SK-N-SH (cell line): Measurements from ENCODE around the gene XRN2. TPM values are rescaled to one million over a fixed set of nuclear protein-coding genes. Genes with fewer than 3 reads are reported as not detected.

Experiments used
- CTCF ChIA-PET: fragments of 300-600, 350-600 bp; formaldehyde crosslinking; extraction: SDS; loops from one replicate; lab custom pipeline; 2021; lab: Yijun Ruan, JAX
- POLR2A ChIA-PET: fragments of 350-600 bp; sonication (Branson Sonifier 250); formaldehyde crosslinking; extraction: SDS; loops from one replicate; lab custom pipeline; 2020; ENCODE audit warnings: antibody characterized with exemption, inconsistent platforms; lab: Yijun Ruan, JAX
- DNase-seq: peaks from one replicate; pipeline ENCODE4 v3.0.0; 2012
- H2AFZ ChIP-seq: fragments of 200-600 bp; sonication (generic); 2 replicates; pipeline ENCODE4 v1.8.1; 2016; ENCODE audit warnings: antibody characterized with exemption, mild to moderate bottlenecking, low read depth
- H3F3A ChIP-seq: fragments of 200-600 bp; sonication (generic); replicated peaks from 2 replicates; pipeline ENCODE3; 2016; ENCODE audit warnings: antibody characterized with exemption, mild to moderate bottlenecking; ENCODE audit not compliant: insufficient read depth
- H3K27ac ChIP-seq, 2 experiments: fragments of 200-500 bp in 1 of 2; fragments of 200-600 bp in 1 of 2; sonication (Bioruptor generic) in 1 of 2; sonication (generic), shearing (Covaris generic) in 1 of 2; 2 replicates each; pipeline versions ENCODE4 v1.5.1 to v1.6.1; 2014 to 2016; ENCODE audit warnings: low read depth in 2 of 2, inconsistent platforms in 1 of 2, low read length in 1 of 2, mild to moderate bottlenecking in 1 of 2, mixed read lengths in 1 of 2
- H3K27me3 ChIP-seq: fragments of 200-600 bp; sonication (generic), shearing (Covaris generic); 2 replicates; pipeline ENCODE4 v1.6.1; 2016; ENCODE audit warnings: mixed run types; ENCODE audit not compliant: insufficient read depth
- H3K36me3 ChIP-seq, 2 experiments: fragments of 200-500 bp in 1 of 2; fragments of 200-600 bp in 1 of 2; sonication (Bioruptor generic) in 1 of 2; sonication (generic) in 1 of 2; replicated peaks in 1 of 2; 2 replicates each; pipeline versions ENCODE3 to v1.5.1; 2014 to 2016; ENCODE audit warnings: low read length in 1 of 2, mild to moderate bottlenecking in 1 of 2; ENCODE audit not compliant: insufficient read depth in 2 of 2, control insufficient read depth in 1 of 2
- H3K4me1 ChIP-seq, 2 experiments: fragments of 200-500 bp in 1 of 2; fragments of 200-600 bp in 1 of 2; sonication (Bioruptor generic) in 1 of 2; sonication (generic), shearing (Covaris generic) in 1 of 2; 2 replicates each; pipeline versions ENCODE4 v1.5.1 to v1.6.1; 2014 to 2016; ENCODE audit warnings: low read depth in 1 of 2, low read length in 1 of 2, mixed run types in 1 of 2; ENCODE audit not compliant: insufficient read depth in 2 of 2, control insufficient read depth in 1 of 2
- H3K4me2 ChIP-seq: fragments of 200-600 bp; sonication (generic), shearing (Covaris generic); 2 replicates; pipeline ENCODE4 v1.6.1; 2017; ENCODE audit warnings: mixed run types
- H3K4me3 ChIP-seq, 2 experiments: fragments of 200-500 bp in 1 of 2; fragments of 200-600 bp in 1 of 2; sonication (Bioruptor generic) in 1 of 2; sonication (generic), shearing (Covaris generic) in 1 of 2; 2 replicates each; pipeline versions ENCODE4 v1.5.1 to v1.8.1; 2014 to 2016; ENCODE audit warnings: low read depth in 2 of 2, inconsistent platforms in 1 of 2, low read length in 1 of 2, mild to moderate bottlenecking in 1 of 2, mixed read lengths in 1 of 2, moderate library complexity in 1 of 2
- H3K79me2 ChIP-seq: fragments of 200-600 bp; sonication (generic); 2 replicates; pipeline ENCODE4 v1.8.1; 2017; ENCODE audit warnings: mild to moderate bottlenecking; ENCODE audit not compliant: insufficient read depth
- H3K9ac ChIP-seq: fragments of 200-600 bp; sonication (generic); 2 replicates; pipeline ENCODE4 v1.6.1; 2017; ENCODE audit warnings: mixed run types
- H3K9me2 ChIP-seq: fragments of 200-600 bp; sonication (generic); 2 replicates; pipeline ENCODE4 v1.6.1; 2017; ENCODE audit warnings: mixed run types
- H3K9me3 ChIP-seq: fragments of 200-600 bp; sonication (generic); 2 replicates; pipeline ENCODE4 v1.6.1; 2017; ENCODE audit warnings: mixed run types, mild to moderate bottlenecking, moderate library complexity
- H4K20me1 ChIP-seq: fragments of 200-600 bp; sonication (generic); 2 replicates; pipeline ENCODE4 v1.6.1; 2017; ENCODE audit warnings: mild to moderate bottlenecking, mixed run types; ENCODE audit not compliant: insufficient read depth
- ELF1 ChIP-seq: IDR thresholded peaks from 2 replicates; pipeline ENCODE4 v1.4.0; 2012
- EP300 ChIP-seq, 2 experiments: IDR thresholded peaks; 2 replicates each; pipeline versions ENCODE4 v1.4.0 to v1.6.1; 2012; ENCODE audit warnings: borderline replicate concordance in 1 of 2, low read depth in 1 of 2, low read length in 1 of 2
- FOSL2 ChIP-seq: IDR thresholded peaks from 2 replicates; pipeline ENCODE4 v1.4.0; 2012; ENCODE audit warnings: low read depth, mild to moderate bottlenecking, moderate library complexity, borderline replicate concordance
- FOXJ3 ChIP-seq: sonication (generic); formaldehyde crosslinking; IDR thresholded peaks from 2 replicates; pipeline ENCODE4 v1.5.1; 2020; ENCODE audit warnings: mild to moderate bottlenecking, missing genetic modification reagents
- FOXM1 ChIP-seq: IDR thresholded peaks from 2 replicates; pipeline ENCODE4 v1.4.0; 2012; ENCODE audit warnings: low read depth, mild to moderate bottlenecking
- GABPA ChIP-seq: IDR thresholded peaks from 2 replicates; pipeline ENCODE4 v1.4.0; 2012; ENCODE audit warnings: low read depth, mild to moderate bottlenecking
- JUND ChIP-seq: IDR thresholded peaks from 2 replicates; pipeline ENCODE4 v1.4.0; 2012
- NFIC ChIP-seq: IDR thresholded peaks from 2 replicates; pipeline ENCODE4 v1.4.0; 2012; ENCODE audit warnings: borderline replicate concordance
- POLR2AphosphoS5 ChIP-seq: IDR thresholded peaks from 2 replicates; pipeline ENCODE4 v1.6.1; 2012; ENCODE audit warnings: low read depth, low read length
- RCOR1 ChIP-seq: fragments of 150-350 bp; IDR thresholded peaks from 2 replicates; pipeline ENCODE4 v1.6.1; 2017; ENCODE audit warnings: antibody characterized with exemption, low read length
- RFX5 ChIP-seq: IDR thresholded peaks from 2 replicates; pipeline ENCODE4 v1.6.1; 2012; ENCODE audit warnings: mild to moderate bottlenecking, improper control_type of control experiment, low read length
- RXRA ChIP-seq: IDR thresholded peaks from 2 replicates; pipeline ENCODE4 v1.4.0; 2012; ENCODE audit warnings: low read depth, mild to moderate bottlenecking, borderline replicate concordance
- SIN3A ChIP-seq: IDR thresholded peaks from 2 replicates; pipeline ENCODE4 v1.6.1; 2012; ENCODE audit warnings: low read depth, mild to moderate bottlenecking, low read length, moderate library complexity, borderline replicate concordance
- TAF1 ChIP-seq: IDR thresholded peaks from 2 replicates; pipeline ENCODE4 v1.6.1; 2012; ENCODE audit warnings: low read depth, mild to moderate bottlenecking, low read length, moderate library complexity, borderline replicate concordance
- TCF12 ChIP-seq: IDR thresholded peaks from 2 replicates; pipeline ENCODE4 v1.4.0; 2012
- TEAD4 ChIP-seq: IDR thresholded peaks from 2 replicates; pipeline ENCODE4 v1.4.0; 2012; ENCODE audit warnings: mild to moderate bottlenecking, borderline replicate concordance; ENCODE audit not compliant: insufficient read depth
- WGBS: methylation state at CpG from one replicate; pipeline ENCODE4 v1.1.6; 2017; ENCODE audit warnings: low lambda C conversion rate; 5-methylcytosine and 5-hydroxymethylcytosine counted together
- polyA plus RNA-seq, 3 experiments: library from polyadenylated mRNA; depleted of rRNA; stranded (reverse); fragments of >200 nt; gene quantifications; 2 replicates each; pipeline ENCODE4 v1.2.3, GENCODE V29; 2012
- TF ChIP-seq, protein P1 (sequence below): fragments of 150-350 bp; IDR thresholded peaks from 2 replicates; pipeline ENCODE4 v1.6.1; 2016; ENCODE audit warnings: mild to moderate bottlenecking, low read depth, low read length
- TF ChIP-seq, protein P2 (sequence below): fragments of 150-350 bp; IDR thresholded peaks from 2 replicates; pipeline ENCODE4 v1.6.1; 2017; ENCODE audit warnings: antibody characterized with exemption, low read length, low read depth, borderline replicate concordance
- TF ChIP-seq, protein P3 (sequence below): IDR thresholded peaks from 2 replicates; pipeline ENCODE4 v1.4.0; 2012; ENCODE audit warnings: low read depth, borderline replicate concordance
- TF ChIP-seq, protein P4 (sequence below): fragments of 200-600 bp; sonication (generic); IDR thresholded peaks from 2 replicates; pipeline ENCODE4 v1.6.1; 2017; ENCODE audit warnings: antibody characterized with exemption, mild to moderate bottlenecking, moderate library complexity

The XRN2 gene
- polyA plus RNA-seq, 1 of the 3 experiments (the other 2 are of a cell fraction), result 44.5 TPM

DNA sequence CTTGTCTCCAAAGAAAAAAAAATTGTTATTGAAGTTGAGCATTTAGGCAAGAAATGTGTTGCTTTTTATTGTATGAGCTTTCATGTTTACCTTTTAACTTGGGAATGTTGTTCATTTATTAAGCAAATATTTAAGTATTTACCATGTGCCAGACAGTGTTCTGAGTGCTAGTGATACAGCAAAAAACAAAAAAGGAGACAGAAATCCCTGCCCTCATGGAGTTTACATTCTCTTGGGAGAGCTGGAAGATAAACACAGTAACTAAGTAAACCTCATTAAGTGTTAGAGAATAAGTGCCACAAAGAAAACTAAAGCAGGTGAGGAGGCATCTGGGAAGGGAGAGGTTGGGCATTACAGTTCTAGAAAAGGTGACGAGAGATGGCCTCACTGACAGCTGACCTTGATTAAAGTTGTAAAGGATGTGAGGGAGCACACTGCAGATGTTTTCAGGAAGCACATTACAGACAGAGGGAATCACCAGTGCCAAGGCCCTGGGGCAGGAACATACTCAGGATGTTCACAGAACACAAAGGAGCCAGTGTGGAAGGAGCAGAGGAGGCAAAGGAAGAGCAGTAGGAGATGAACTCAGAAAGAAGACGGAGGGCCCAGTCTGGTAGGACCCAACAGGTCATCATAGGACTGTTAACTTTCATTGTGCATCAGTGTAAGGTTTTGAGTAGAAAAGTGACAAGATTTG lies 33.5 kb downstream of the XRN2 start:
- Histone ChIP-seq H3F3A (no peaks in the 10 kb centered on the region), H3K9me2 (no peaks in the 10 kb centered on the region), H3K36me3 (peaks cover 79 to 86% of the 10 kb centered on the region in 2 experiments), H3K4me2 (no peak overlapping the region), H3K27ac (no peak overlapping the region), H3K79me2 (peaks cover 34% of the 10 kb centered on the region), H4K20me1 (no peaks in the 10 kb centered on the region), H3K4me1 (no peaks in the 10 kb centered on the region), H3K9ac (no peak overlapping the region), H3K4me3 (no peak overlapping the region), H3K27me3 (no peaks in the 10 kb centered on the region), H3K9me3 (no peaks in the 10 kb centered on the region), H2AFZ (no peak overlapping the region)
- ChIA-PET CTCF (interaction anchor here (2.0 kb wide), 1 partner anchor 101 kb away, joined by 6 read pairs; no protein-coding TSS in a partner anchor), POLR2A (no interaction called here)
- no peak for DNase-seq
- TF ChIP-seq, protein P1, sequence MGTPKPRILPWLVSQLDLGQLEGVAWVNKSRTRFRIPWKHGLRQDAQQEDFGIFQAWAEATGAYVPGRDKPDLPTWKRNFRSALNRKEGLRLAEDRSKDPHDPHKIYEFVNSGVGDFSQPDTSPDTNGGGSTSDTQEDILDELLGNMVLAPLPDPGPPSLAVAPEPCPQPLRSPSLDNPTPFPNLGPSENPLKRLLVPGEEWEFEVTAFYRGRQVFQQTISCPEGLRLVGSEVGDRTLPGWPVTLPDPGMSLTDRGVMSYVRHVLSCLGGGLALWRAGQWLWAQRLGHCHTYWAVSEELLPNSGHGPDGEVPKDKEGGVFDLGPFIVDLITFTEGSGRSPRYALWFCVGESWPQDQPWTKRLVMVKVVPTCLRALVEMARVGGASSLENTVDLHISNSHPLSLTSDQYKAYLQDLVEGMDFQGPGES, result no peak
- no peak for TF ChIP-seq FOXM1
- no peak for TF ChIP-seq TCF12
- no peak for TF ChIP-seq TAF1
- no peak for TF ChIP-seq JUND
- TF ChIP-seq NFIC, result no peak
- no peak for TF ChIP-seq SIN3A
- no peak for TF ChIP-seq GABPA
- no peak for TF ChIP-seq RXRA
- TF ChIP-seq, protein P2, sequence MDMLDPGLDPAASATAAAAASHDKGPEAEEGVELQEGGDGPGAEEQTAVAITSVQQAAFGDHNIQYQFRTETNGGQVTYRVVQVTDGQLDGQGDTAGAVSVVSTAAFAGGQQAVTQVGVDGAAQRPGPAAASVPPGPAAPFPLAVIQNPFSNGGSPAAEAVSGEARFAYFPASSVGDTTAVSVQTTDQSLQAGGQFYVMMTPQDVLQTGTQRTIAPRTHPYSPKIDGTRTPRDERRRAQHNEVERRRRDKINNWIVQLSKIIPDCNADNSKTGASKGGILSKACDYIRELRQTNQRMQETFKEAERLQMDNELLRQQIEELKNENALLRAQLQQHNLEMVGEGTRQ, result no peak
- TF ChIP-seq, protein P3, sequence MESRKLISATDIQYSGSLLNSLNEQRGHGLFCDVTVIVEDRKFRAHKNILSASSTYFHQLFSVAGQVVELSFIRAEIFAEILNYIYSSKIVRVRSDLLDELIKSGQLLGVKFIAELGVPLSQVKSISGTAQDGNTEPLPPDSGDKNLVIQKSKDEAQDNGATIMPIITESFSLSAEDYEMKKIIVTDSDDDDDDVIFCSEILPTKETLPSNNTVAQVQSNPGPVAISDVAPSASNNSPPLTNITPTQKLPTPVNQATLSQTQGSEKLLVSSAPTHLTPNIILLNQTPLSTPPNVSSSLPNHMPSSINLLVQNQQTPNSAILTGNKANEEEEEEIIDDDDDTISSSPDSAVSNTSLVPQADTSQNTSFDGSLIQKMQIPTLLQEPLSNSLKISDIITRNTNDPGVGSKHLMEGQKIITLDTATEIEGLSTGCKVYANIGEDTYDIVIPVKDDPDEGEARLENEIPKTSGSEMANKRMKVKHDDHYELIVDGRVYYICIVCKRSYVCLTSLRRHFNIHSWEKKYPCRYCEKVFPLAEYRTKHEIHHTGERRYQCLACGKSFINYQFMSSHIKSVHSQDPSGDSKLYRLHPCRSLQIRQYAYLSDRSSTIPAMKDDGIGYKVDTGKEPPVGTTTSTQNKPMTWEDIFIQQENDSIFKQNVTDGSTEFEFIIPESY, result no peak
- no peak for TF ChIP-seq EP300 (IDR thresholded peaks at IDR 0.05; ENCODE audit: borderline replicate concordance in 1 of 2, low read depth in 1 of 2, low read length in 1 of 2)
- TF ChIP-seq ELF1, result no peak
- TF ChIP-seq TEAD4, result no peak
- no peak for TF ChIP-seq FOSL2
- no peak for TF ChIP-seq FOXJ3 (CRISPR knock-in tag)
- no peak for TF ChIP-seq RFX5
- TF ChIP-seq, protein P4, sequence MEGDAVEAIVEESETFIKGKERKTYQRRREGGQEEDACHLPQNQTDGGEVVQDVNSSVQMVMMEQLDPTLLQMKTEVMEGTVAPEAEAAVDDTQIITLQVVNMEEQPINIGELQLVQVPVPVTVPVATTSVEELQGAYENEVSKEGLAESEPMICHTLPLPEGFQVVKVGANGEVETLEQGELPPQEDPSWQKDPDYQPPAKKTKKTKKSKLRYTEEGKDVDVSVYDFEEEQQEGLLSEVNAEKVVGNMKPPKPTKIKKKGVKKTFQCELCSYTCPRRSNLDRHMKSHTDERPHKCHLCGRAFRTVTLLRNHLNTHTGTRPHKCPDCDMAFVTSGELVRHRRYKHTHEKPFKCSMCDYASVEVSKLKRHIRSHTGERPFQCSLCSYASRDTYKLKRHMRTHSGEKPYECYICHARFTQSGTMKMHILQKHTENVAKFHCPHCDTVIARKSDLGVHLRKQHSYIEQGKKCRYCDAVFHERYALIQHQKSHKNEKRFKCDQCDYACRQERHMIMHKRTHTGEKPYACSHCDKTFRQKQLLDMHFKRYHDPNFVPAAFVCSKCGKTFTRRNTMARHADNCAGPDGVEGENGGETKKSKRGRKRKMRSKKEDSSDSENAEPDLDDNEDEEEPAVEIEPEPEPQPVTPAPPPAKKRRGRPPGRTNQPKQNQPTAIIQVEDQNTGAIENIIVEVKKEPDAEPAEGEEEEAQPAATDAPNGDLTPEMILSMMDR, result no peak
- TF ChIP-seq RCOR1, result no peak
- no peak for TF ChIP-seq POLR2AphosphoS5
- WGBS, result 97% methylated on average over 2 of the region's 2 CpGs
